Smooth muscle cell (in vitro differentiated cells): ENCODE results near the gene WDR88. TPM values are rescaled to one million over a fixed set of nuclear protein-coding genes. Genes with fewer than 3 reads are reported as not detected.

Experiments
- DNase-seq: peaks from one replicate; lab custom pipeline; 2025; ENCODE audit not compliant: unreplicated experiment; lab: John Stamatoyannopoulos, UW
- H2AFZ ChIP-seq: fragments of 200-600 bp; sonication (generic); 2 replicates; pipeline ENCODE4 v1.6.0; 2016; ENCODE audit warnings: antibody characterized with exemption, low read depth, mild to moderate bottlenecking
- H3F3A ChIP-seq: fragments of 200-600 bp; sonication (generic); 2 replicates; pipeline ENCODE4 v1.6.0; 2017; ENCODE audit warnings: antibody characterized with exemption, low read depth
- H3K27ac ChIP-seq: fragments of 200-600 bp; sonication (generic); 2 replicates; pipeline ENCODE4 v1.5.1; 2016; ENCODE audit warnings: low read depth, mild to moderate bottlenecking
- H3K27me3 ChIP-seq: fragments of 200-600 bp; sonication (generic); 2 replicates; pipeline ENCODE4 v1.6.1; 2016; ENCODE audit warnings: low read depth, mild to moderate bottlenecking
- H3K36me3 ChIP-seq: fragments of 200-600 bp; sonication (generic); 2 replicates; pipeline ENCODE4 v1.5.1; 2016; ENCODE audit warnings: low read depth
- H3K4me1 ChIP-seq: fragments of 200-600 bp; sonication (generic); 2 replicates; pipeline ENCODE4 v1.5.1; 2016; ENCODE audit warnings: low read depth
- H3K4me2 ChIP-seq: fragments of 200-600 bp; sonication (generic); 2 replicates; pipeline ENCODE4 v1.6.0; 2016; ENCODE audit warnings: mild to moderate bottlenecking
- H3K4me3 ChIP-seq: fragments of 200-600 bp; sonication (generic); 2 replicates; pipeline ENCODE4 v1.5.1; 2016; ENCODE audit warnings: mild to moderate bottlenecking
- H3K79me2 ChIP-seq: fragments of 200-600 bp; sonication (generic); 2 replicates; pipeline ENCODE4 v1.6.0; 2016; ENCODE audit warnings: low read depth, mild to moderate bottlenecking
- H3K9ac ChIP-seq: fragments of 200-600 bp; sonication (generic); 2 replicates; pipeline ENCODE4 v1.6.0; 2016; ENCODE audit warnings: low read depth
- H3K9me3 ChIP-seq: fragments of 200-600 bp; sonication (generic); replicated peaks from 2 replicates; pipeline ENCODE4 v1.5.1; 2016; ENCODE audit warnings: low read depth
- H4K20me1 ChIP-seq: fragments of 200-600 bp; sonication (generic); 2 replicates; pipeline ENCODE4 v1.6.0; 2016; ENCODE audit warnings: low read depth
- CTCF ChIP-seq: fragments of 200-600 bp; sonication (generic); IDR thresholded peaks from 2 replicates; pipeline ENCODE4 v1.5.1; 2017; ENCODE audit warnings: borderline replicate concordance, mild to moderate bottlenecking, antibody characterized with exemption; ENCODE audit not compliant: insufficient read depth, poor library complexity, severe bottlenecking
- WGBS: methylation state at CpG from one replicate; pipeline ENCODE4 v1.1.7; 2016; ENCODE audit warnings: low lambda C conversion rate; 5-methylcytosine and 5-hydroxymethylcytosine counted together
- polyA plus RNA-seq: library from polyadenylated mRNA; unstranded; fragments of >200 nt; fragmentation: Nextera tagmentation; extraction: Ambion mirVana; gene quantifications from 2 replicates; pipeline ENCODE4 v1.2.1, GENCODE V29; 2016
- total RNA-seq: library from RNA; depleted of rRNA; stranded (reverse); fragments of >200 nt; gene quantifications from 2 replicates; pipeline ENCODE4 v1.2.3, GENCODE V29; 2014

The WDR88 gene
- total and polyA plus RNA-seq, 2 experiments from 2014 or later = not detected

GRCh38 chr19:33199441-33200265 lies 67.7 kb downstream of the WDR88 start:
- H3K4me3 ChIP-seq = no peak overlapping the region
- H3K9me3 ChIP-seq = no peaks in the 10 kb centered on the region
- H3K4me1 ChIP-seq = no peaks in the 10 kb centered on the region
- H3K27ac ChIP-seq = no peak overlapping the region
- no peaks in the 10 kb centered on the region for H3K27me3 ChIP-seq
- no peak overlapping the region for H3K9ac ChIP-seq
- no peaks in the 10 kb centered on the region for H3K79me2 ChIP-seq
- H3K4me2 ChIP-seq = no peak overlapping the region
- H3F3A ChIP-seq = no peaks in the 10 kb centered on the region
- DNase-seq = no peak
- WGBS = 88% methylated on average over 8 of the region's 8 CpGs
- no peak for TF ChIP-seq CTCF
- H2AFZ ChIP-seq = no peak overlapping the region
- H3K36me3 ChIP-seq = no peaks in the 10 kb centered on the region
- peaks cover 21% of the 10 kb centered on the region for H4K20me1 ChIP-seq

- H3K27ac ChIP-seq = no peak overlapping the region
- H3K4me1 ChIP-seq = no peaks in the 10 kb centered on the region
- no peak for TF ChIP-seq CTCF
- DNase-seq = no peak
- H3K79me2 ChIP-seq = no peaks in the 10 kb centered on the region
- H3K9me3 ChIP-seq = no peaks in the 10 kb centered on the region
- no peak overlapping the region for H3K9ac ChIP-seq
- H3K36me3 ChIP-seq = no peaks in the 10 kb centered on the region
- H3F3A ChIP-seq = no peaks in the 10 kb centered on the region
- 98% methylated on average over 6 of the region's 6 CpGs for WGBS
- H3K4me3 ChIP-seq = no peak overlapping the region
- H4K20me1 ChIP-seq = peaks cover 15% of the 10 kb centered on the region
- no peaks in the 10 kb centered on the region for H3K27me3 ChIP-seq
- H3K4me2 ChIP-seq = no peak overlapping the region
- H2AFZ ChIP-seq = no peak overlapping the region
Observed at GRCh38 chr19:33201473-33201872, 69.6 kb downstream of the WDR88 start.

- no peaks in the 10 kb centered on the region for H3K9me3 ChIP-seq
- no peaks in the 10 kb centered on the region for H3K27me3 ChIP-seq
- no peak overlapping the region for H2AFZ ChIP-seq
- H3K9ac ChIP-seq = no peak overlapping the region
- no peak for TF ChIP-seq CTCF
- DNase-seq = no peak
- H3K27ac ChIP-seq = no peak overlapping the region
- no peak overlapping the region for H3K4me3 ChIP-seq
- no peaks in the 10 kb centered on the region for H3F3A ChIP-seq
- H3K36me3 ChIP-seq = no peaks in the 10 kb centered on the region
- 95% methylated on average over 15 of the region's 15 CpGs for WGBS
- H3K4me1 ChIP-seq = no peaks in the 10 kb centered on the region
- H4K20me1 ChIP-seq = peaks cover 12% of the 10 kb centered on the region
- no peaks in the 10 kb centered on the region for H3K79me2 ChIP-seq
- no peak overlapping the region for H3K4me2 ChIP-seq
Observed at GRCh38 chr19:33201886-33202545, 70.1 kb downstream of the WDR88 start.
